T-helper 1 cell treated with Interleukin-12 subunit alpha and Interleukin-12 subunit beta and Interleukin-4 antibody, amounts not matched to agents 30 μg/mL and 1 μg/mL, for 36 hours (primary cell): ENCODE data around the gene LHX6.

Experiments used
- H3K27ac Mint-ChIP-seq: one replicate; pipeline ENCODE4 v1.8.0; 2021; ENCODE audit warnings: mild to moderate bottlenecking, mixed read lengths
- H3K27me3 Mint-ChIP-seq: one replicate; pipeline ENCODE4 v1.8.0; 2021; ENCODE audit warnings: low read depth, mixed read lengths
- H3K36me3 Mint-ChIP-seq: one replicate; pipeline ENCODE4 v1.8.0; 2021; ENCODE audit warnings: low read depth, mixed read lengths
- H3K4me1 Mint-ChIP-seq: one replicate; pipeline ENCODE4 v1.8.0; 2021; ENCODE audit warnings: low read depth, mixed read lengths
- H3K4me3 Mint-ChIP-seq: one replicate; pipeline ENCODE4 v1.8.0; 2021; ENCODE audit warnings: mild to moderate bottlenecking, moderate library complexity, mixed read lengths
- H3K9me3 Mint-ChIP-seq: one replicate; pipeline ENCODE4 v1.8.0; 2021; ENCODE audit warnings: mixed read lengths

Gene LHX6

DNA sequence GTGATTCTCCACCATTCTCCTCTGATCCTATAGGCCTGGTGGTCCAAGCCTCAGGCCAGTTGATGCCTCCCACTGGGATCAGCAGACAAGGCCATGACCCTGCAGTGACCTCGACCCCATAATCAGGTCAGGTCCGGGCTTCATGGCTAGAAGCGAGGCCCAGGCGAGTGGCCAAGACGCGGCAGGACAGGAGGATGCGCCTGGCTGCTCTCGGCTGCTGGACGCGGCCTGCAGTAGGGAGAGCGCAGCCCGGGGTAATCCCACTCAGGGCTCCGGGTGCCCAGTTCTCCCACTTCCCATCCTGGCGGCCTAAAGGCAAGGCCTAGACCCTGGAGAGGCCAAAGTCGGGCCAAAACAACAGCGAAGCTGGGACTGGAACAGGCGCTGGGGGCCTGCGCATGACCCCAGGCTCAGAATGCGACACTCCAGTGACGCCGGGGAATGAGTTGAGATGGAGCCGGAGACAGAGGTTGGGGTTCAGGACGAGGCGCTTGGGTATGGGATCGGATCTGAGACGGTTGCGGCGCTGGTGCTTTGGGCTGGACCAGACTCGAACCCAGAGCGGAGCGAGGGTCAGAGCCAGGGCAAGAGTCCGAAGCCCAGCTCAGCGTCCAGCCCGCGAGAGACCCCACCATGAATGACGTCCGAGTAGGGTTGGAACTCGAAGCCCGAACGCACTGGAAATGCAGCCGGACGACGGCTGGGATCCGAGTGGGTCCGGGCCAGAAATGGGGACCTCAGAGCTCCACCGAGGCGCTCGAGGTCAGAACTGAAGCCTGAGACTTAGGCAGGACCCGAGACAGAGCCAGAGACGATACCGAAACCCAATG lies 3.2 kb downstream of the LHX6 start:
- Mint-ChIP-seq H3K36me3 (no peaks in the 10 kb centered on the region), H3K27ac (no peak overlapping the region), H3K27me3 (peaks cover 60% of the 10 kb centered on the region), H3K4me1 (no peaks in the 10 kb centered on the region), H3K9me3 (no peaks in the 10 kb centered on the region), H3K4me3 (no peak overlapping the region)

DNA sequence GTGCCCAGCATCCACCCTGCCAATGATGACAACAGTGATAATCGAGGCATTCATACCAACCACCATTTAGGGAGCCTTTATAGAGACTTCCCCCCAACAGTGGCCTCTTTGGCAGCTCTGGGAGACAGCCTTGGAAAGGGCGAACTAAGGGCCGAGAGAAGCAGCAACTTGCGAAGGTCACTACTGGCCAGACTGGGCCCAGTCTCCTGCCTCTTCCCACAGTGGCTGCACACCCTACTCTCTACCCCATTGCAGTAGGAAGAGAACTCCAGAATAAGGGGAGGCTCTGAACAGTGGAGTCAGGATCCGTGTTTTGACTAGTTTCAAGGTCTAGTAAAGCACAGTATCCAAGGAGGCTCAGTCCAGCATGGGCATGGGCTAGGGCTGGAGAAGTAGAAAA lies 5.3 kb downstream of the LHX6 start:
- H3K4me1 Mint-ChIP-seq = peaks cover 14% of the 10 kb centered on the region
- no peak overlapping the region for H3K27ac Mint-ChIP-seq
- peaks cover 81% of the 10 kb centered on the region for H3K27me3 Mint-ChIP-seq
- no peaks in the 10 kb centered on the region for H3K9me3 Mint-ChIP-seq
- H3K4me3 Mint-ChIP-seq = no peak overlapping the region
- no peaks in the 10 kb centered on the region for H3K36me3 Mint-ChIP-seq

DNA sequence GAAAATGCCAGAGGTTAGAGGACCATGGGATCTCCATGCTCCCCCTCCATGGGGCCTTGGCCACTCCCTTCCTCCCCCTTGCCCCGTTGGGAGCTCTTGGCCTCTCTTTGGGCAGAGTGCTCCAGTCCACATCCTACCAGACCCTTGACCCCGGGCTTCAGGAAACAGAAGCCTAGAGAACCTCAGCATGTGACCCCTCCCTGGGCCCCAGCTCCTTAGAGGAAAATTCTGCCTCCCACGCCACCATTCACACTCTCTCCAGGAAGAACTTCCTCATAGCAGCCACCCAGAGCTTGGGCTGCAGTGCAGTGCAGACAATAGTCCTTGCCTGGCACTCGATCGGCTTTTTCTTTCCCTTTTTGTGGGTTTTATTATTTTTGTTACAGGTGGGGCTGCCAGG lies 6.0 kb downstream of the LHX6 start:
- no peaks in the 10 kb centered on the region for H3K36me3 Mint-ChIP-seq
- no peak overlapping the region for H3K4me3 Mint-ChIP-seq
- peaks cover 82% of the 10 kb centered on the region for H3K27me3 Mint-ChIP-seq
- H3K27ac Mint-ChIP-seq = no peak overlapping the region
- peaks cover 21% of the 10 kb centered on the region for H3K4me1 Mint-ChIP-seq
- no peaks in the 10 kb centered on the region for H3K9me3 Mint-ChIP-seq

DNA sequence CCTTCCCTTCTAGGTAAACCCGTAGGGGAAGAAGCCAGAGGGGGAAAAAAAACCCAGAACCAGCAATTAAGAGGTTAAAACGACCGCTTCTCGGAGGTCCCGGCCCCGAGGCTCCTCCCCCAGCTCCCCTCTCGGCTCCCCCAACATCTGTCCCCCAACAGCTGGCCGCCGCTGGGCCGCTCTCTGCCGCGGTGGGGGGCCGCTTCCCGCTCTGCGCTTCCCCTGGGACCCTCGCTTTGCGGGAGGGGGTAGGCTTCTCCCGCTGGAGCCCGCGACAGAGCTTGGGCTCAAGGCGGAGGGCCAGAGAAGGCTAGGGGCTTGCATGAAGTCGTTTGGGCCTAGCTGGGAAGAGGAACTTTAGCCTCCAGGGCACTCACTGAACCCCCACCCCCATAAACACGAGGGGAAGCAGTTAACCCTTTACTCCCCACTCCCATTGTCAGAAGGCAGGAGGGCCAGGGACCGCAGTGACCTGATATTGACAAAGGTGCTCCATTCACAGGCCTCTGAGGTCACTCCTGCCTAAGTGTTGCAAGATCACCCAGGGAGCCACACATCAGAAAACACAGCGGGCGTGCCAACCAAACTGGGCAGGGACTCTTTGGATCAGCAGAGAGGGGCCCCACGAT lies 7.5 kb downstream of the LHX6 start:
- Mint-ChIP-seq H3K27ac (no peak overlapping the region), H3K27me3 (peaks cover 83% of the 10 kb centered on the region), H3K4me1 (peaks cover 22% of the 10 kb centered on the region), H3K36me3 (no peaks in the 10 kb centered on the region), H3K9me3 (no peaks in the 10 kb centered on the region), H3K4me3 (no peak overlapping the region)

DNA sequence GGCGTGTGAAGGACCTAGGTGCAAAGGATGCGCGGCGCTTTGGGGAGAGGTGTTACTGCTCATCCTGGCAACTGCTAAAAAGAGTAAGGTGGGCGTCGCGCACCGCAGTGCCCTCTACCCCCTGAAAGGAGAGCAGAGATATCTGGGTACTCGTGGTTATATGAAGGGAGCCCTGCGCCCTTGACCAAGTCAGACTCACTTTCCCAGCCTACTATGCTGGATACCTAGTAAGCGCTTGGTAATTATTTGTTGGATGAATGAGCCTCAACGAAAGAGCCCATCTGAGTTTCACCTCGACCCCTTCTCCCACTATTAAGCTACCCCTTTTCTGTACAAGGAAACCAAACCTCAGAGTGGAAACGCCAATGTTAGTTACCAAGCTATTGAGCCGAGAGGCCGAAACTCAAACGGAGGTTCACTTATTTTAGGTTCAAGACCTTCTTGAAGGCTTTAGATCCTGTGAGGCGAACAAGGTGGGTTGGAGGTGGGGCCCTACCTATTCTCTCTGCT lies 8.0 kb downstream of the LHX6 start:
- Mint-ChIP-seq H3K4me1 (peaks cover 22% of the 10 kb centered on the region), H3K36me3 (no peaks in the 10 kb centered on the region), H3K4me3 (no peak overlapping the region), H3K9me3 (no peaks in the 10 kb centered on the region), H3K27ac (no peak overlapping the region), H3K27me3 (peaks cover 87% of the 10 kb centered on the region)

GRCh38 chr9:122219856-122220672 lies 8.7 kb downstream of the LHX6 start:
- Mint-ChIP-seq H3K4me1 (peaks cover 22% of the 10 kb centered on the region), H3K36me3 (no peaks in the 10 kb centered on the region), H3K4me3 (no peak overlapping the region), H3K27ac (no peak overlapping the region), H3K9me3 (no peaks in the 10 kb centered on the region), H3K27me3 (peaks cover 93% of the 10 kb centered on the region)

- Mint-ChIP-seq H3K4me1 (peaks cover 24% of the 10 kb centered on the region), H3K27ac (no peak overlapping the region), H3K4me3 (peak overlapping the region; percentile 64), H3K27me3 (peaks cover 94% of the 10 kb centered on the region), H3K36me3 (no peaks in the 10 kb centered on the region), H3K9me3 (no peaks in the 10 kb centered on the region)
These were observed 9.6 kb downstream of the LHX6 start for GRCh38 chr9:122218935-122219855.

- Mint-ChIP-seq H3K27me3 (peaks cover 91% of the 10 kb centered on the region), H3K27ac (no peak overlapping the region), H3K36me3 (no peaks in the 10 kb centered on the region), H3K4me1 (peaks cover 24% of the 10 kb centered on the region), H3K9me3 (no peaks in the 10 kb centered on the region), H3K4me3 (peak overlapping the region; percentile 64)
These were observed 10.5 kb downstream of the LHX6 start for GRCh38 chr9:122218071-122218934.

- H3K27ac Mint-ChIP-seq = no peak overlapping the region
- peaks cover 91% of the 10 kb centered on the region for H3K27me3 Mint-ChIP-seq
- H3K4me1 Mint-ChIP-seq = peaks cover 25% of the 10 kb centered on the region
- no peaks in the 10 kb centered on the region for H3K9me3 Mint-ChIP-seq
- H3K4me3 Mint-ChIP-seq = peak overlapping the region; percentile 30
- H3K36me3 Mint-ChIP-seq = no peaks in the 10 kb centered on the region
These were observed 11.1 kb downstream of the LHX6 start for GRCh38 chr9:122217640-122218039.

- Mint-ChIP-seq H3K4me1 (peaks cover 25% of the 10 kb centered on the region), H3K36me3 (no peaks in the 10 kb centered on the region), H3K27me3 (peaks cover 91% of the 10 kb centered on the region), H3K9me3 (no peaks in the 10 kb centered on the region), H3K4me3 (no peak overlapping the region), H3K27ac (no peak overlapping the region)
These were observed 11.8 kb downstream of the LHX6 start for GRCh38 chr9:122216798-122217418.

GRCh38 chr9:122216138-122216797 lies 12.5 kb downstream of the LHX6 start:
- no peaks in the 10 kb centered on the region for H3K36me3 Mint-ChIP-seq
- peaks cover 25% of the 10 kb centered on the region for H3K4me1 Mint-ChIP-seq
- H3K9me3 Mint-ChIP-seq = no peaks in the 10 kb centered on the region
- H3K27me3 Mint-ChIP-seq = peaks cover 91% of the 10 kb centered on the region
- H3K4me3 Mint-ChIP-seq = no peak overlapping the region
- H3K27ac Mint-ChIP-seq = no peak overlapping the region

DNA sequence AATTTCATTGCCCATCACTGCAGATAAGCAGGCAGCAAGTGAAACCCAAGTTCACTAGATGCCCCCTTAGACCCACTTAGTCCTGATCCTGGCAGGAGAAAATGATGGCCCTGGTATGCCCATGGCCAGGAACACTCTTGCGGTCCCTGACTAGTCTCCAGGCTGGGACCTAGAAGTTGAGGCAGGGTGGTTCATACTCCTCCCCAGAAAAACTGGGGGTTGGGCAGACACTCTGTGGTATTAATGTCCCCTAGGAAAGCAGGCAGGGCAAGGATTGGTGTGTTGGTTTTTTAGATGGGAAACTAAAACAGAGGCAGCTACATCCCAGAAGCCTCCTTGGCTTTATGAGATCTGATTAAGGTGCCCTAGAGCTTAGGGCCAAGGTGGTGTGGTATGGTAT lies 13.1 kb downstream of the LHX6 start:
- Mint-ChIP-seq H3K4me3 (no peak overlapping the region), H3K36me3 (no peaks in the 10 kb centered on the region), H3K27me3 (peaks cover 87% of the 10 kb centered on the region), H3K4me1 (peaks cover 25% of the 10 kb centered on the region), H3K9me3 (no peaks in the 10 kb centered on the region), H3K27ac (no peak overlapping the region)
